Neural crest cell (in vitro differentiated cells): ENCODE results near the gene TWIST1. TPM values are rescaled to one million over a fixed set of nuclear protein-coding genes. Genes with fewer than 3 reads are reported as not detected.

Experiments used
- DNase-seq: peaks from one replicate; pipeline ENCODE4 v3.0.0; 2021; ENCODE audit warnings: low read depth, mixed read lengths, low spot score
- H3K27ac Mint-ChIP-seq: one replicate; pipeline ENCODE4 v1.8.0; 2021; ENCODE audit warnings: mild to moderate bottlenecking, mixed read lengths; ENCODE audit not compliant: unreplicated experiment
- H3K27me3 Mint-ChIP-seq: 2 replicates; pipeline ENCODE4 v1.8.0; 2021; ENCODE audit warnings: low read depth, mild to moderate bottlenecking, mixed read lengths
- H3K36me3 Mint-ChIP-seq: 2 replicates; pipeline ENCODE4 v1.8.0; 2021; ENCODE audit warnings: low read depth, mild to moderate bottlenecking, mixed read lengths
- H3K4me1 Mint-ChIP-seq: 2 replicates; pipeline ENCODE4 v1.8.0; 2021; ENCODE audit warnings: mixed read lengths
- H3K4me3 Mint-ChIP-seq: one replicate; pipeline ENCODE4 v1.8.0; 2021; ENCODE audit warnings: mild to moderate bottlenecking, mixed read lengths
- H3K9me3 Mint-ChIP-seq: 2 replicates; pipeline ENCODE4 v1.8.0; 2021; ENCODE audit warnings: mixed read lengths
- CTCF ChIP-seq: fragments of 200-600 bp; sonication (generic); conservative IDR thresholded peaks from 2 replicates; pipeline ENCODE4 v1.5.0; 2021; ENCODE audit warnings: antibody characterized with exemption, mild to moderate bottlenecking
- total RNA-seq: library from RNA; stranded (reverse); gene quantifications from 2 replicates; pipeline ENCODE4 v1.2.1, GENCODE V29; 2021

Gene TWIST1
- total RNA-seq, 1 donor from 2014 or later = 8.1 TPM

GRCh38 chr7:19098510-19098909 is 18.9 kb downstream of the TWIST1 start:
- no peak overlapping the region for H3K4me3 Mint-ChIP-seq
- no peak overlapping the region for H3K27ac Mint-ChIP-seq
- no peaks in the 10 kb centered on the region for H3K9me3 Mint-ChIP-seq
- no peaks in the 10 kb centered on the region for H3K36me3 Mint-ChIP-seq
- no peaks in the 10 kb centered on the region for H3K4me1 Mint-ChIP-seq
- DNase-seq = no peak
- no peak for TF ChIP-seq CTCF
- peaks cover 71% of the 10 kb centered on the region for H3K27me3 Mint-ChIP-seq

GRCh38 chr7:19097165-19098055 is 20.0 kb downstream of the TWIST1 start:
- Mint-ChIP-seq H3K4me1 (no peaks in the 10 kb centered on the region), H3K9me3 (no peaks in the 10 kb centered on the region), H3K27me3 (peaks cover 60% of the 10 kb centered on the region), H3K36me3 (no peaks in the 10 kb centered on the region), H3K27ac (no peak overlapping the region), H3K4me3 (no peak overlapping the region)
- TF ChIP-seq CTCF = no peak
- DNase-seq = no peak

GRCh38 chr7:19095353-19095860 is 22.0 kb downstream of the TWIST1 start:
- Mint-ChIP-seq H3K4me3 (no peak overlapping the region), H3K36me3 (no peaks in the 10 kb centered on the region), H3K27ac (no peak overlapping the region), H3K9me3 (no peaks in the 10 kb centered on the region), H3K27me3 (peaks cover 42% of the 10 kb centered on the region), H3K4me1 (no peaks in the 10 kb centered on the region)
- DNase-seq = no peak
- no peak for TF ChIP-seq CTCF

- Mint-ChIP-seq H3K36me3 (no peaks in the 10 kb centered on the region), H3K27me3 (peaks cover 35% of the 10 kb centered on the region), H3K9me3 (no peaks in the 10 kb centered on the region), H3K27ac (no peak overlapping the region), H3K4me1 (no peaks in the 10 kb centered on the region), H3K4me3 (no peak overlapping the region)
- no peak for TF ChIP-seq CTCF
- DNase-seq = no peak
These were observed 22.7 kb downstream of the TWIST1 start for GRCh38 chr7:19094598-19095352.

GRCh38 chr7:19094138-19094537 is 23.3 kb downstream of the TWIST1 start:
- H3K4me3 Mint-ChIP-seq = no peak overlapping the region
- peaks cover 30% of the 10 kb centered on the region for H3K27me3 Mint-ChIP-seq
- no peaks in the 10 kb centered on the region for H3K36me3 Mint-ChIP-seq
- H3K9me3 Mint-ChIP-seq = no peaks in the 10 kb centered on the region
- no peak for DNase-seq
- H3K4me1 Mint-ChIP-seq = no peaks in the 10 kb centered on the region
- TF ChIP-seq CTCF = no peak
- no peak overlapping the region for H3K27ac Mint-ChIP-seq
